ENCODE results near the gene ISL1. TPM values are rescaled to one million over a fixed set of nuclear protein-coding genes. Genes with fewer than 3 reads are reported as not detected.

The ISL1 gene
- total RNA-seq, 1 donor from 2014 or later: not detected

- DNase-seq: no peak
- H3K9me3 ChIP-seq (replicated peaks): no peaks in the 10 kb centered on the region
- peaks cover 100% of the 10 kb centered on the region for H3K27me3 ChIP-seq (ENCODE audit: low read depth)
- H3K4me1 ChIP-seq: peaks cover 22% of the 10 kb centered on the region
- no peaks in the 10 kb centered on the region for H3K36me3 ChIP-seq
- peak overlapping the region; percentile 51 for H3K4me3 ChIP-seq
- no peak for TF ChIP-seq CTCF (IDR thresholded peaks at IDR 0.05; ENCODE audit: borderline replicate concordance)
- H3K27ac ChIP-seq (replicated peaks): no peak overlapping the region
- intact Hi-C loops (cut with micrococcal nuclease): no loop called here
Observed at GRCh38 chr5:51388488-51389287, 5.4 kb downstream of the ISL1 start.

- Histone ChIP-seq H3K9me3 (replicated peaks) (no peaks in the 10 kb centered on the region), H3K4me1 (peaks cover 20% of the 10 kb centered on the region), H3K4me3 (peak overlapping the region; percentile 51), H3K36me3 (no peaks in the 10 kb centered on the region), H3K27me3 (ENCODE audit: low read depth) (peaks cover 100% of the 10 kb centered on the region), H3K27ac (replicated peaks) (no peak overlapping the region)
- no peak for DNase-seq
- TF ChIP-seq CTCF (IDR thresholded peaks at IDR 0.05; ENCODE audit: borderline replicate concordance): no peak
- intact Hi-C loops (cut with micrococcal nuclease): no loop called here
Observed at GRCh38 chr5:51389288-51389576, 6.0 kb downstream of the ISL1 start.

GRCh38 chr5:51389577-51390463 lies 6.6 kb downstream of the ISL1 start:
- Histone ChIP-seq H3K36me3 (no peaks in the 10 kb centered on the region), H3K27me3 (ENCODE audit: low read depth) (peaks cover 100% of the 10 kb centered on the region), H3K4me1 (peaks cover 20% of the 10 kb centered on the region), H3K4me3 (peak overlapping the region; percentile 51), H3K9me3 (replicated peaks) (no peaks in the 10 kb centered on the region), H3K27ac (replicated peaks) (no peak overlapping the region)
- no peak for DNase-seq
- TF ChIP-seq CTCF (IDR thresholded peaks at IDR 0.05; ENCODE audit: borderline replicate concordance): no peak
- intact Hi-C loops (cut with micrococcal nuclease): no loop called here

- no peak for TF ChIP-seq CTCF (IDR thresholded peaks at IDR 0.05; ENCODE audit: borderline replicate concordance)
- DNase-seq: no peak
Observed at GRCh38 chr5:51391175-51391574, 7.9 kb downstream of the ISL1 start.

GRCh38 chr5:51392689-51393199 lies 9.5 kb downstream of the ISL1 start:
- DNase-seq: no peak
- no peak overlapping the region for H3K4me3 ChIP-seq
- no peaks in the 10 kb centered on the region for H3K9me3 ChIP-seq (replicated peaks)
- peaks cover 10% of the 10 kb centered on the region for H3K4me1 ChIP-seq
- no peak overlapping the region for H3K27ac ChIP-seq (replicated peaks)
- no peak for TF ChIP-seq CTCF (IDR thresholded peaks at IDR 0.05; ENCODE audit: borderline replicate concordance)
- peaks cover 100% of the 10 kb centered on the region for H3K27me3 ChIP-seq (ENCODE audit: low read depth)
- H3K36me3 ChIP-seq: no peaks in the 10 kb centered on the region
- intact Hi-C loops (cut with micrococcal nuclease): no loop called here

More at GRCh38 chr5:51391175-51391574, 7.9 kb downstream of the ISL1 start:
- no peaks in the 10 kb centered on the region for H3K36me3 ChIP-seq
- H3K27me3 ChIP-seq (ENCODE audit: low read depth): peaks cover 100% of the 10 kb centered on the region
- H3K4me1 ChIP-seq: peaks cover 20% of the 10 kb centered on the region
- H3K4me3 ChIP-seq: no peak overlapping the region
- no peaks in the 10 kb centered on the region for H3K9me3 ChIP-seq (replicated peaks)
- intact Hi-C loops (cut with micrococcal nuclease): no loop called here
- no peak overlapping the region for H3K27ac ChIP-seq (replicated peaks)

All from left ventricle myocardium inferior (tissue), 1 donor.